ENCODE measurements around the gene NKAIN2.

NKAIN2 gene

DNA sequence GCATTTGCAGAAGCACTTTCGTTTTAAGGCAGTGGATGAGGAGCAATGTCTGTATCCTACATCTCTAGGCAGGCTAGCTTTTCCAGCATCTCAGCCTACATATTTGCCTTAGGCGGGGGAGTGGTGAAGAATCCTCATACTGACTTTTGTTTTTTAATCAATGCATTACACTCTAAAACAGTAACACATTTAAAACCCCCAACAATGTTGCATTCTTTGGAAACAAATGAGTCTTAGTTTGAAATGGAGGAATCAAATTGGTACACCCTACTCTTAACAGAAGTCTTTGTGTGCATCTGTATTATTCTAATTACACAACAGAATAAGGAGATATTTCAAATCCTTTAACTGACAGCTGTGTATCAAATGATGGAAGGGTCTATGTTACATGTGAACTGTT, 9.0 kb downstream of the NKAIN2 start:
- TF ChIP-seq EZH2 (optimal IDR thresholded peaks at IDR 0.05; ENCODE audit: low read depth, low read length) (no peak), EZH2phosphoT487 (IDR thresholded peaks at IDR 0.05; ENCODE audit: low read length) (no peak), CTCF (IDR thresholded peaks at IDR 0.05; ENCODE audit: low read length) (no peak)
- no peak for DNase-seq
- Histone ChIP-seq H3K36me3 (replicated peaks; ENCODE audit: insufficient read depth, low read length) (no peaks in the 10 kb centered on the region), H3K79me2 (ENCODE audit: low read length) (peaks cover 10% of the 10 kb centered on the region; the same call in 1 of the 2 replicates), H2AFZ (ENCODE audit: low read length) (no peak overlapping the region), H3K27ac (ENCODE audit: low read length) (no peak overlapping the region), H3K9me3 (replicated peaks; ENCODE audit: insufficient read depth, low read length) (no peaks in the 10 kb centered on the region), H3K9ac (ENCODE audit: low read length) (no peak overlapping the region), H3K4me1 (ENCODE audit: low read length) (no peaks in the 10 kb centered on the region), H3F3A (ENCODE audit: insufficient read depth, low read length) (no peaks in the 10 kb centered on the region), H3K9me2 (replicated peaks; ENCODE audit: insufficient read depth, low read length) (no peaks in the 10 kb centered on the region), H3K4me3 (ENCODE audit: low read length) (no peak overlapping the region), H3K27me3 (replicated peaks; ENCODE audit: insufficient read depth, low read length) (no peaks in the 10 kb centered on the region), H3K4me2 (ENCODE audit: low read depth, low read length) (no peak overlapping the region), H4K20me1 (ENCODE audit: insufficient read depth, low read length) (no peaks in the 10 kb centered on the region)

GRCh38 chr6:123821112-123821511, 17.4 kb downstream of the NKAIN2 start:
- Histone ChIP-seq H3K9me2 (replicated peaks; ENCODE audit: insufficient read depth, low read length) (no peaks in the 10 kb centered on the region), H3K36me3 (replicated peaks; ENCODE audit: insufficient read depth, low read length) (no peaks in the 10 kb centered on the region), H3K79me2 (ENCODE audit: low read length) (no peaks in the 10 kb centered on the region), H3K27me3 (replicated peaks; ENCODE audit: insufficient read depth, low read length) (no peaks in the 10 kb centered on the region), H3K4me1 (ENCODE audit: low read length) (no peaks in the 10 kb centered on the region), H3F3A (ENCODE audit: insufficient read depth, low read length) (no peaks in the 10 kb centered on the region), H2AFZ (ENCODE audit: low read length) (no peak overlapping the region), H3K4me2 (ENCODE audit: low read depth, low read length) (no peak overlapping the region), H4K20me1 (ENCODE audit: insufficient read depth, low read length) (no peaks in the 10 kb centered on the region), H3K27ac (ENCODE audit: low read length) (no peak overlapping the region), H3K4me3 (ENCODE audit: low read length) (no peak overlapping the region), H3K9me3 (replicated peaks; ENCODE audit: insufficient read depth, low read length) (no peaks in the 10 kb centered on the region), H3K9ac (ENCODE audit: low read length) (no peak overlapping the region)
- TF ChIP-seq EZH2phosphoT487 (IDR thresholded peaks at IDR 0.05; ENCODE audit: low read length) (no peak), EZH2 (optimal IDR thresholded peaks at IDR 0.05; ENCODE audit: low read depth, low read length) (no peak), CTCF (IDR thresholded peaks at IDR 0.05; ENCODE audit: low read length) (no peak)
- no peak for DNase-seq

- Histone ChIP-seq H2AFZ (ENCODE audit: low read length) (no peak overlapping the region), H3K4me3 (ENCODE audit: low read length) (no peak overlapping the region), H3K4me1 (ENCODE audit: low read length) (no peaks in the 10 kb centered on the region), H3K9me2 (replicated peaks; ENCODE audit: insufficient read depth, low read length) (no peaks in the 10 kb centered on the region), H3F3A (ENCODE audit: insufficient read depth, low read length) (no peaks in the 10 kb centered on the region), H3K9ac (ENCODE audit: low read length) (no peak overlapping the region), H3K79me2 (ENCODE audit: low read length) (no peaks in the 10 kb centered on the region), H3K27ac (ENCODE audit: low read length) (no peak overlapping the region), H3K9me3 (replicated peaks; ENCODE audit: insufficient read depth, low read length) (no peaks in the 10 kb centered on the region), H3K36me3 (replicated peaks; ENCODE audit: insufficient read depth, low read length) (no peaks in the 10 kb centered on the region), H4K20me1 (ENCODE audit: insufficient read depth, low read length) (no peaks in the 10 kb centered on the region), H3K4me2 (ENCODE audit: low read depth, low read length) (no peak overlapping the region), H3K27me3 (replicated peaks; ENCODE audit: insufficient read depth, low read length) (no peaks in the 10 kb centered on the region)
- DNase-seq, result no peak
- no peak for TF ChIP-seq EZH2 (optimal IDR thresholded peaks at IDR 0.05; ENCODE audit: low read depth, low read length)
- no peak for TF ChIP-seq EZH2phosphoT487 (IDR thresholded peaks at IDR 0.05; ENCODE audit: low read length)
- TF ChIP-seq CTCF (IDR thresholded peaks at IDR 0.05; ENCODE audit: low read length), result no peak
Observed at GRCh38 chr6:123829302-123829953, 25.8 kb downstream of the NKAIN2 start.
